K562 (cell line): ENCODE data around the gene PRSS1. TPM values are rescaled to one million over a fixed set of nuclear protein-coding genes. Genes with fewer than 3 reads are reported as not detected.

Experiments used
- ATAC-seq: fragments of 200-7000 bp; cut with Tn5 transposase; 3 replicates; pipeline ENCODE4 v1.9.1; 2020; ENCODE audit warnings: moderate library complexity
- BruUV-seq: library from RNA; stranded (reverse); fragments of 400-500 nt; replicated peaks from 2 replicates; lab custom pipeline; 2021; lab: Mats Ljungman, UMichigan
- CTCF ChIA-PET: fragments of 300-600 bp; formaldehyde crosslinking; extraction: SDS; loops from one replicate; lab custom pipeline; 2021; ENCODE audit warnings: low intra/inter-chr PET ratio; lab: Yijun Ruan, JAX
- POLR2A ChIA-PET: fragments of 300-600, 350-650 bp; sonication (Branson Sonifier 250); formaldehyde crosslinking; extraction: SDS; loops from one replicate; lab custom pipeline; 2021; ENCODE audit warnings: antibody characterized with exemption, inconsistent platforms; lab: Yijun Ruan, JAX
- DNase-seq, 4 experiments: peaks; one replicate each; pipeline versions ENCODE4 v3.0.0 to v3.0.0-alpha.2; 2011 to 2018; ENCODE audit warnings: low spot score in 3 of 4, mixed read lengths in 3 of 4; ENCODE audit errors: extremely low read depth in 1 of 4
- FAIRE-seq: peaks from 2 replicates; lab custom pipeline; 2011; peaks lifted over from hg19 to GRCh38; lab: Jason Lieb, UNC
- H2AFZ ChIP-seq: 2 replicates; pipeline ENCODE4 v1.6.0; 2011; ENCODE audit warnings: low read depth, low read length, control low read depth, inconsistent platforms
- H3K27ac ChIP-seq: fragments of 200-600 bp; 3 replicates; pipeline ENCODE4 v1.8.0; 2011; ENCODE audit warnings: low read depth, mild to moderate bottlenecking, control low read depth, inconsistent platforms, low read length, moderate library complexity, mixed read lengths; ENCODE audit errors: extremely low read depth
- H3K27me3 ChIP-seq, 2 experiments: fragments of 300-600 bp in 1 of 2; 2 replicates in 1 of 2; 3 replicates in 1 of 2; pipeline versions ENCODE4 v1.6.0 to v1.8.0; 2011; ENCODE audit warnings: inconsistent platforms in 2 of 2, low read length in 2 of 2, mild to moderate bottlenecking in 1 of 2, mixed read lengths in 1 of 2, moderate library complexity in 1 of 2; ENCODE audit not compliant: control insufficient read depth in 2 of 2, insufficient read depth in 2 of 2
- H3K36me3 ChIP-seq: fragments of 300-600 bp; 3 replicates; pipeline ENCODE4 v1.8.0; 2011; ENCODE audit warnings: mild to moderate bottlenecking, low read length, inconsistent platforms; ENCODE audit not compliant: control insufficient read depth, insufficient read depth
- H3K4me1 ChIP-seq, 2 experiments: fragments of 200-600 bp in 1 of 2; replicated peaks in 1 of 2; 2 replicates in 1 of 2; 3 replicates in 1 of 2; pipeline versions ENCODE4 v1.5.1 to v1.8.0; 2011; ENCODE audit warnings: inconsistent platforms in 2 of 2, low read length in 2 of 2, mild to moderate bottlenecking in 1 of 2, mixed read lengths in 1 of 2, moderate library complexity in 1 of 2; ENCODE audit not compliant: control insufficient read depth in 2 of 2, insufficient read depth in 2 of 2
- H3K4me2 ChIP-seq: 2 replicates; pipeline ENCODE4 v1.6.1; 2011; ENCODE audit warnings: low read length, control low read depth, inconsistent platforms, mixed read lengths; ENCODE audit not compliant: insufficient read depth
- H3K4me3 ChIP-seq: fragments of 200-600 bp; sonication (generic), shearing (Covaris generic); 2 replicates; pipeline ENCODE4 v1.5.1; 2016; ENCODE audit warnings: control low read depth, inconsistent platforms
- H3K79me2 ChIP-seq: fragments of 200-600 bp; 3 replicates; pipeline ENCODE4 v1.8.0; 2011; ENCODE audit warnings: low read length, inconsistent platforms; ENCODE audit not compliant: control insufficient read depth, insufficient read depth
- H3K9ac ChIP-seq, 2 experiments: 2 replicates each; pipeline versions ENCODE4 v1.6.0 to v1.6.1; 2011; ENCODE audit warnings: low read depth in 2 of 2, low read length in 2 of 2, control low read depth in 1 of 2, inconsistent platforms in 1 of 2, mild to moderate bottlenecking in 1 of 2, mixed read lengths in 1 of 2; ENCODE audit not compliant: insufficient read depth in 1 of 2
- H3K9me1 ChIP-seq: one replicate; pipeline ENCODE4 v1.6.0; 2011; ENCODE audit warnings: inconsistent platforms, mild to moderate bottlenecking, low read length, moderate library complexity; ENCODE audit not compliant: control insufficient read depth, insufficient read depth
- H3K9me3 ChIP-seq: replicated peaks from 2 replicates; pipeline ENCODE4 v1.5.1; 2011; ENCODE audit warnings: low read depth, low read length, inconsistent platforms; ENCODE audit not compliant: control insufficient read depth, insufficient read depth
- H4K20me1 ChIP-seq: replicated peaks from 2 replicates; pipeline ENCODE4 v1.6.1; 2011; ENCODE audit warnings: low read length, inconsistent platforms, mixed read lengths; ENCODE audit not compliant: control insufficient read depth, insufficient read depth
- ARID4B ChIP-seq: sonication (generic); formaldehyde crosslinking; IDR thresholded peaks from 2 replicates; pipeline ENCODE4 v1.8.0; 2022; ENCODE audit warnings: mild to moderate bottlenecking, missing genetic modification reagents
- CCAR2 ChIP-seq: fragments of 200-400 bp; formaldehyde crosslinking; IDR thresholded peaks from 2 replicates; pipeline ENCODE4 v1.6.1; 2017; ENCODE audit warnings: mild to moderate bottlenecking, low read depth, low read length
- HMG20A ChIP-seq: fragments of 450-650 bp; formaldehyde crosslinking; conservative IDR thresholded peaks from 2 replicates; pipeline ENCODE4 v1.4.0; 2020; ENCODE audit warnings: mild to moderate bottlenecking, mixed read lengths
- HOXB6 ChIP-seq: fragments of 250-450 bp; sonication (Bioruptor Pico); IDR thresholded peaks from 2 replicates; pipeline ENCODE4 v1.5.1; 2022; ENCODE audit warnings: mild to moderate bottlenecking, borderline replicate concordance
- ILF3 ChIP-seq: fragments of 450-650 bp; IDR thresholded peaks from 2 replicates; pipeline ENCODE4 v1.6.1; 2018; ENCODE audit warnings: antibody characterized with exemption, mild to moderate bottlenecking, moderate library complexity, borderline replicate concordance
- MBD1 ChIP-seq: fragments of 250-450 bp; sonication (Bioruptor Pico); IDR thresholded peaks from 2 replicates; pipeline ENCODE4 v1.8.0; 2022; ENCODE audit warnings: inconsistent platforms
- MTA1 ChIP-seq: fragments of 450-650 bp; IDR thresholded peaks from 2 replicates; pipeline ENCODE4 v1.6.1; 2017; ENCODE audit warnings: borderline replicate concordance
- SUPT5H ChIP-seq: fragments of 450-650 bp; IDR thresholded peaks from 2 replicates; pipeline ENCODE4 v1.6.1; 2016
- TSC22D4 ChIP-seq: fragments of 450-650 bp; IDR thresholded peaks from 2 replicates; pipeline ENCODE4 v1.6.1; 2016; ENCODE audit warnings: missing genetic modification characterization, missing biosample characterization, control low read depth
- USF1 ChIP-seq: sonication (generic); formaldehyde crosslinking; IDR thresholded peaks from 2 replicates; pipeline ENCODE4 v1.9.0; 2022; ENCODE audit warnings: mild to moderate bottlenecking, missing genetic modification reagents
- ZNF146 ChIP-seq: IDR thresholded peaks from one replicate; pipeline ENCODE4 v1.6.1; 2018; ENCODE audit warnings: missing compliant biosample characterization; ENCODE audit not compliant: unreplicated experiment
- ZNF23 ChIP-seq: fragments of 250-450 bp; sonication (Bioruptor Pico); IDR thresholded peaks from 2 replicates; pipeline ENCODE4 v1.4.0; 2020; ENCODE audit warnings: mild to moderate bottlenecking
- ZNF24 ChIP-seq: fragments of 450-650 bp; IDR thresholded peaks from 2 replicates; pipeline ENCODE4 v1.6.1; 2016
- ZNF324 ChIP-seq: fragments of 250-450 bp; sonication (Bioruptor Pico); IDR thresholded peaks from 2 replicates; pipeline ENCODE4 v1.4.0; 2020; ENCODE audit warnings: mild to moderate bottlenecking
- ZNF561 ChIP-seq: fragments of 450-650 bp; formaldehyde crosslinking; conservative IDR thresholded peaks from 2 replicates; pipeline ENCODE4 v1.4.0; 2020; ENCODE audit warnings: mild to moderate bottlenecking, moderate library complexity
- WGBS: fragments of 100-300 bp; shearing (Covaris generic); methylation state at CpG from one replicate; pipeline ENCODE4 v1.1.6; 2016; ENCODE audit warnings: low coverage, mixed read lengths; ENCODE audit not compliant: insufficient coverage; ENCODE audit errors: missing lambda C conversion rate; 5-methylcytosine and 5-hydroxymethylcytosine counted together
- in situ Hi-C: fragments of 300-500 bp; cut with MboI; formaldehyde crosslinking; loops from 4 replicates; pipeline ENCODE4 v1.15.0; 2018; ENCODE audit warnings: inconsistent platforms, mixed read lengths
- intact Hi-C: fragments of 100-400 bp; cut with micrococcal nuclease; formaldehyde crosslinking; loops from 2 replicates; pipeline ENCODE4 v1.14.2; 2022
- polyA plus RNA-seq, 8 experiments: library from polyadenylated mRNA; depleted of rRNA in 4 of 8; stranded (reverse) in 5 of 8; unstranded in 3 of 8; fragments of >200 nt; fragmentation: Nextera tagmentation in 2 of 8; fragmentation: Illumina TruSeq in 1 of 8; extraction: Ambion mirVana in 2 of 8; extraction: Trizol in 1 of 8; gene quantifications; 2 replicates each; pipeline versions ENCODE4 v1.2.1 to v1.2.3, GENCODE V29; 2011 to 2014; ENCODE audit warnings: inconsistent platforms in 1 of 8, missing spikeins in 1 of 8
- total RNA-seq, 7 experiments: library from RNA; depleted of rRNA in 6 of 7; stranded (reverse); fragments of >200 nt in 6 of 7; fragmentation: Illumina TruSeq in 2 of 7; extraction: Trizol in 2 of 7; gene quantifications; 2 replicates each; pipeline versions ENCODE4 v1.2.1 to v1.2.3, GENCODE V29; 2011 to 2021; ENCODE audit warnings: low replicate concordance in 1 of 7
- TF ChIP-seq, protein P1 (sequence below): fragments of 250-450 bp; sonication (Bioruptor Pico); IDR thresholded peaks from 2 replicates; pipeline ENCODE4 v1.8.0; 2021; ENCODE audit warnings: moderate library complexity, mild to moderate bottlenecking, inconsistent platforms

The PRSS1 gene
- total and polyA plus RNA-seq, 9 of the 15 experiments (the other 6 are each of a cell fraction or from before 2014, with no cell fraction given): 0.07 to 6.6 (median 0.20) TPM; not detected in 6

- intact Hi-C loops: no loop called here
- no peak overlapping the region for H3K4me2 ChIP-seq
- no peaks in the 10 kb centered on the region for H3K79me2 ChIP-seq
- 27% methylated on average over 6 of the region's 8 CpGs for WGBS
- H3K36me3 ChIP-seq: no peaks in the 10 kb centered on the region
- CTCF ChIA-PET: interaction anchor here (0.8 to 4.4 kb wide), 5 partner anchors 74 to 265 kb away, joined by 3 to 72 read pairs (median 17); no protein-coding TSS in a partner anchor
- H3K9me1 ChIP-seq: no peaks in the 10 kb centered on the region
- H3K9ac ChIP-seq: no peak overlapping the region
- POLR2A ChIA-PET: no interaction called here
- FAIRE-seq (no peak), ATAC-seq (no peak), DNase-seq (no peak)
- in situ Hi-C loops: loop anchor here (25.0 kb wide), 1 partner anchor 147 kb away; no protein-coding TSS in a partner anchor
- H2AFZ ChIP-seq: no peak overlapping the region
- H3K9me3 ChIP-seq: no peaks in the 10 kb centered on the region
- no peak overlapping the region for H3K4me3 ChIP-seq
- BruUV-seq: no TSS peak
- peaks cover 6 to 36% of the 10 kb centered on the region in 2 experiments for H3K27me3 ChIP-seq
- peaks cover 2 to 10% of the 10 kb centered on the region in 2 experiments; a peak in 2 of 5 replicates for H3K4me1 ChIP-seq
- no peak overlapping the region for H3K27ac ChIP-seq
- H4K20me1 ChIP-seq: no peaks in the 10 kb centered on the region
- no peak for TF ChIP-seq ZNF24
- no peak for TF ChIP-seq MBD1 (CRISPR knock-in tag)
- TF ChIP-seq ZNF146 (CRISPR knock-in tag): no peak
- TF ChIP-seq, protein P1, sequence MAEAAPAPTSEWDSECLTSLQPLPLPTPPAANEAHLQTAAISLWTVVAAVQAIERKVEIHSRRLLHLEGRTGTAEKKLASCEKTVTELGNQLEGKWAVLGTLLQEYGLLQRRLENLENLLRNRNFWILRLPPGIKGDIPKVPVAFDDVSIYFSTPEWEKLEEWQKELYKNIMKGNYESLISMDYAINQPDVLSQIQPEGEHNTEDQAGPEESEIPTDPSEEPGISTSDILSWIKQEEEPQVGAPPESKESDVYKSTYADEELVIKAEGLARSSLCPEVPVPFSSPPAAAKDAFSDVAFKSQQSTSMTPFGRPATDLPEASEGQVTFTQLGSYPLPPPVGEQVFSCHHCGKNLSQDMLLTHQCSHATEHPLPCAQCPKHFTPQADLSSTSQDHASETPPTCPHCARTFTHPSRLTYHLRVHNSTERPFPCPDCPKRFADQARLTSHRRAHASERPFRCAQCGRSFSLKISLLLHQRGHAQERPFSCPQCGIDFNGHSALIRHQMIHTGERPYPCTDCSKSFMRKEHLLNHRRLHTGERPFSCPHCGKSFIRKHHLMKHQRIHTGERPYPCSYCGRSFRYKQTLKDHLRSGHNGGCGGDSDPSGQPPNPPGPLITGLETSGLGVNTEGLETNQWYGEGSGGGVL (CRISPR knock-in tag): no peak
- TF ChIP-seq MTA1: no peak
- TF ChIP-seq TSC22D4: no peak
- no peak for TF ChIP-seq CCAR2
- no peak for TF ChIP-seq SUPT5H
- no peak for TF ChIP-seq USF1 (CRISPR knock-in tag)
- no peak for TF ChIP-seq HMG20A (CRISPR knock-in tag)
- no peak for TF ChIP-seq HOXB6
- no peak for TF ChIP-seq ZNF324 (CRISPR knock-in tag)
- TF ChIP-seq ILF3: no peak
- no peak for TF ChIP-seq ARID4B (CRISPR knock-in tag)
- TF ChIP-seq ZNF23 (CRISPR knock-in tag): no peak
- no peak for TF ChIP-seq ZNF561
These were observed 35.4 kb downstream of the PRSS1 start for GRCh38 chr7:142784716-142785115.
